ENCODE measurements around the gene FOSL1. TPM values are rescaled to one million over a fixed set of nuclear protein-coding genes. Genes with fewer than 3 reads are reported as not detected.
A peak's percentile ranks its signal among the peaks of the same experiment; 100 is the strongest.

The FOSL1 gene
- total and polyA plus RNA-seq, 4 experiments from 2014 or later, result 0.39 to 0.81 (median 0.79) TPM; not detected in 1

DNA sequence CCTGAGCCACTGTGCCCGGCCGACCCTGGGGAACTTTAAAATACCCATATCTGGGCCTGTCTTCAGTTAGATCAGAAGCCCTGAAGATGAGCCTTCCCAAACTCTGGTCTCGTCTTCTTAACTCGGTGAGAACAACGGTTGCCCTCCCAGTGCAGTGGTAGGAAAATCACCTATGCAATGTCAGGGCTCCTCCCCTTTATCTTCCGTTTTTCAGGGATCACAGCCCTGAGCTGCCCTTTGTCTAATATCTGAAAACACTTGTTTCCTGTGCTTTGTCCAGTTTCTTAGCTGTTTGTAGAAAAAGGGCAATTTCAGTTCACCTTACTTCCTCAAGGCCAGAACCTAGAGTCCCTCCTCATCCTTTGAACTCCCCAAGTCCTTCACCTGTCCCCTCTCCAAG, 28.5 kb upstream of the FOSL1 start:
- H3K4me1 Mint-ChIP-seq, result peaks cover 17 to 29% (median 22%) of the 10 kb centered on the region in 4 donors

DNA sequence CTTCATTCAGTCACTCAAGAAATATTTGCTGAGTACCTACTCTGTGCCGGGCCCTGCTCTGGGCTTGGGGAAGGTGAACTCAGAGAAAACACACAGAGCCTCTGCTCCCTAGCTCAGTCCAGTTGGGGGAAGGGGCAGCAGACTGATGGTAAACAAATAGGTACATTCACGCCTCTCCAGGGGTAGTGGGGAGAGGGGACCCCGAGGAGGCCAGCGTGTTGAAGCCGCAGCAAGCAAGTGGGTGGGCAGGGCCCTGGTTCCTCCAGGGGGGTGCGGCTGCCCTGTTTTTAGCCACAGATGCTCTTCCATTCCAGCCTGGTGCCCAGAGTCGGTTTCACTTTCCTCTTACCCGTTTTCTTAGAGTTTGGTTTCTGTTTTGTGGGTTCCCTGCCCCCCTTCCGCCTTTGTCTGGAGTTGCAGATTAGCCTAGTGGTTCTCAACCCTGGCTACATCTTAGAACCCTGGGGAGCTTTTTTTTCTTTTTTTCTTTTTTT, 27.8 kb upstream of the FOSL1 start:
- CTCF ChIA-PET (ENCODE audit: partially characterized antibody), result interaction anchor here (0.9 to 2.9 kb wide), 7 partner anchors 31 to 95 kb away, joined by 3 to 21 read pairs (median 7); partner anchors contain the start of genes CCDC85B and FIBP
- intact Hi-C loops (cut with micrococcal nuclease), result loop anchor here (1.0 to 2.0 kb wide), 5 partner anchors 9 to 75 kb away; partner anchors contain the start of genes BANF1, C11orf68, CCDC85B and DRAP1
- POLR2A ChIA-PET (ENCODE audit: partially characterized antibody), result interaction anchor here (0.6 to 14.1 kb wide), 14 partner anchors 9 to 334 kb away, joined by 3 to 320 read pairs (median 5); partner anchors contain the start of genes BANF1, C11orf68, CCDC85B and DRAP1
- no peaks in the 10 kb centered on the region for H3K9me3 ChIP-seq (ENCODE audit: control insufficient read depth in 1 of 2, low read length in 2 of 2)
- peak overlapping the region; percentile 30 to 66 for H3K4me3 ChIP-seq (ENCODE audit: low read length in 2 of 2)
- no peaks in the 10 kb centered on the region for H3K27me3 ChIP-seq (ENCODE audit: insufficient read depth, low read length)
- Mint-ChIP-seq H3K9me3 (no peaks in the 10 kb centered on the region), H3K27me3 (no peaks in the 10 kb centered on the region), H3K27ac (peak overlapping the region; percentile 84 to 98 (median 95)), H3K36me3 (peaks cover 4 to 5% of the 10 kb centered on the region in 2 donors), H3K4me1 (peaks cover 18 to 34% (median 25%) of the 10 kb centered on the region in 4 donors), H3K4me3 (peak overlapping the region; percentile 73 to 90 (median 82))
- H3K36me3 ChIP-seq (ENCODE audit: insufficient read depth, low read length), result peaks cover 1% of the 10 kb centered on the region
- H3K27ac ChIP-seq (ENCODE audit: low read depth, low read length), result peak overlapping the region; percentile 72
- peaks cover 24% of the 10 kb centered on the region for H3K4me1 ChIP-seq (ENCODE audit: insufficient read depth, low read length)
- DNase-seq, result peak; percentile 77 to 91 (median 79)

More for the DNA sequence above, 28.5 kb upstream of the FOSL1 start:
- H3K27ac Mint-ChIP-seq, result peak overlapping the region; percentile 84 to 98 (median 95)
- H3K4me1 ChIP-seq (ENCODE audit: insufficient read depth, low read length), result peaks cover 24% of the 10 kb centered on the region
- no peaks in the 10 kb centered on the region for H3K27me3 ChIP-seq (ENCODE audit: insufficient read depth, low read length)
- peak overlapping the region; percentile 72 for H3K27ac ChIP-seq (ENCODE audit: low read depth, low read length)
- no peaks in the 10 kb centered on the region for H3K36me3 Mint-ChIP-seq
- H3K27me3 Mint-ChIP-seq, result no peaks in the 10 kb centered on the region
- ChIA-PET POLR2A (ENCODE audit: partially characterized antibody) (interaction anchor here (1.1 to 14.1 kb wide), 9 partner anchors 10 to 74 kb away, joined by 4 to 320 read pairs (median 6); partner anchors contain the start of genes BANF1, C11orf68, CCDC85B and DRAP1), CTCF (ENCODE audit: partially characterized antibody) (interaction anchor here (0.6 to 2.9 kb wide), 6 partner anchors 30 to 100 kb away, joined by 3 to 21 read pairs (median 7); partner anchors contain the start of genes CCDC85B and FIBP)
- no peaks in the 10 kb centered on the region for H3K36me3 ChIP-seq (ENCODE audit: insufficient read depth, low read length)
- intact Hi-C loops (cut with micrococcal nuclease), result loop anchor here (1.0 to 2.0 kb wide), 5 partner anchors 9 to 74 kb away; partner anchors contain the start of genes BANF1, C11orf68, CCDC85B and DRAP1
- DNase-seq, result no peak
- peak overlapping the region; percentile 15 to 90 (median 80) for H3K4me3 Mint-ChIP-seq
- H3K4me3 ChIP-seq (ENCODE audit: low read length in 2 of 2), result peak overlapping the region in 1 of 2 donors; percentile 66
- no peaks in the 10 kb centered on the region for H3K9me3 ChIP-seq (ENCODE audit: control insufficient read depth in 1 of 2, low read length in 2 of 2)
- H3K9me3 Mint-ChIP-seq, result no peaks in the 10 kb centered on the region

DNA sequence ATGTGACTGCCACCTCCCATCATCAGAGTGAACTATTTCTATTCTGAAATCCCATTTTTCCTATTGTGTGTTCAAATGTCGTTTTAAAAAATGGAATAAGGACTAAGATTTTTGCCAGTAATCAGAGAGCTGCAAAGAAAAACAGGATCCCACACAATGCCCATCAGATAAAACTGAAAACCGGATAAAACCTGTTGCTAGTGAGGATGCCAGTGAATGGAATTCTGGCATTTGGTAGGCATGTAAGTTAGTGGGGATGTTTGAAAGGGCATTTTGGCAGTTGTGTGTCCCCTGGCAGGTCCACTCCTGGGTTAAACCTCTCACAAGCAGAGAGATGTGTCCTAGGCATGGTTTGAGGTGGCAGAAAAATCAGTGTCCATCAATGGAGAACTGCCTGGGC, 25.2 kb upstream of the FOSL1 start:
- Mint-ChIP-seq H3K4me1 (peaks cover 21 to 44% (median 31%) of the 10 kb centered on the region in 4 donors), H3K9me3 (peaks cover 0 to 4% (median 0%) of the 10 kb centered on the region in 8 donors), H3K27me3 (no peaks in the 10 kb centered on the region), H3K36me3 (peaks cover 15% of the 10 kb centered on the region in 2 donors), H3K4me3 (no peak overlapping the region), H3K27ac (peak overlapping the region in 3 of 7 donors; percentile 13 to 57 (median 31))
- Histone ChIP-seq H3K36me3 (ENCODE audit: insufficient read depth, low read length) (peaks cover 12% of the 10 kb centered on the region), H3K9me3 (ENCODE audit: control insufficient read depth in 1 of 2, low read length in 2 of 2) (no peaks in the 10 kb centered on the region), H3K4me1 (ENCODE audit: insufficient read depth, low read length) (peaks cover 45% of the 10 kb centered on the region), H3K27ac (ENCODE audit: low read depth, low read length) (no peak overlapping the region), H3K4me3 (ENCODE audit: low read length in 2 of 2) (no peak overlapping the region), H3K27me3 (ENCODE audit: insufficient read depth, low read length) (no peaks in the 10 kb centered on the region)
- DNase-seq, result no peak
- ChIA-PET CTCF (ENCODE audit: partially characterized antibody) (no interaction called here), POLR2A (ENCODE audit: partially characterized antibody) (interaction anchor here (0.9 to 14.1 kb wide), 2 partner anchors 24 to 36 kb away, joined by 3 to 320 read pairs; partner anchors contain the start of genes CCDC85B and FIBP)
- intact Hi-C loops (cut with micrococcal nuclease), result no loop called here

- H3K4me1 Mint-ChIP-seq, result peaks cover 9 to 42% (median 26%) of the 10 kb centered on the region in 4 donors
- H3K4me3 ChIP-seq (ENCODE audit: low read length in 2 of 2), result no peak overlapping the region
- H3K4me1 ChIP-seq (ENCODE audit: insufficient read depth, low read length), result peaks cover 40% of the 10 kb centered on the region
- intact Hi-C loops (cut with micrococcal nuclease), result no loop called here
- peak overlapping the region in 4 of 7 donors; percentile 11 to 56 (median 30) for H3K27ac Mint-ChIP-seq
- POLR2A ChIA-PET (ENCODE audit: partially characterized antibody), result interaction anchor here (0.7 to 14.1 kb wide), 4 partner anchors 22 to 347 kb away, joined by 3 to 320 read pairs (median 6); partner anchors contain the start of genes CCDC85B, EHBP1L1, FIBP and FOSL1
- CTCF ChIA-PET (ENCODE audit: partially characterized antibody), result interaction anchor here (1.0 to 3.5 kb wide), 3 partner anchors 34 to 63 kb away, joined by 4 to 18 read pairs (median 6); partner anchors contain the start of genes FIBP and MUS81
- no peak overlapping the region for H3K27ac ChIP-seq (ENCODE audit: low read depth, low read length)
- peaks cover 0 to 4% (median 0%) of the 10 kb centered on the region in 8 donors for H3K9me3 Mint-ChIP-seq
- H3K36me3 ChIP-seq (ENCODE audit: insufficient read depth, low read length), result peaks cover 12% of the 10 kb centered on the region
- H3K27me3 ChIP-seq (ENCODE audit: insufficient read depth, low read length), result no peaks in the 10 kb centered on the region
- peak overlapping the region in 7 of 8 donors; percentile 9 to 54 (median 24) for H3K4me3 Mint-ChIP-seq
- H3K36me3 Mint-ChIP-seq, result peaks cover 15 to 28% of the 10 kb centered on the region in 2 donors
- H3K27me3 Mint-ChIP-seq, result no peaks in the 10 kb centered on the region
- no peak for DNase-seq
- H3K9me3 ChIP-seq (ENCODE audit: control insufficient read depth in 1 of 2, low read length in 2 of 2), result no peaks in the 10 kb centered on the region
Observed at GRCh38 chr11:65922565-65922964, 22.4 kb upstream of the FOSL1 start.

DNA sequence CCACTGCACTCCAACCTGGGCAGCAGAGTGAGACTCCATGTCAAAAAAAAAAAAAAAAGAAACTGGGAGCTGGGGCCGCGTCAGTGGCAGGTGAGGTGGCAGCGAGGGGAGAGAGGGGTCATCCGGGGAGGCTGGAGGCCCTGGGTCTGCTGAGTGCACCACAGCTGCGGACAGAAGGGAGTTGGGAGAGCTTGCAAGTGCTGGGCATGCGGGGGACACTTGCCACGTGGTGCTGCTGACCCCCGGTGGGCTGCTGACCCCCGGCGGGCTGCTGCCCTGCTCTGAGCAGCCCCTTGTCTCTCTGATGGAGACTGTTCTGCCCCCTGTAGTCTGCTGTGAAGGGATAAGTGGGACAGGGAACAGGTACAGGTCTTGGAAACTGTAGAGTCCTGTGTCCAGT, 21.7 kb upstream of the FOSL1 start:
- H3K4me1 ChIP-seq (ENCODE audit: insufficient read depth, low read length), result peaks cover 40% of the 10 kb centered on the region
- H3K4me1 Mint-ChIP-seq, result peaks cover 9 to 42% (median 25%) of the 10 kb centered on the region in 4 donors
- H3K27me3 Mint-ChIP-seq, result no peaks in the 10 kb centered on the region
- H3K36me3 ChIP-seq (ENCODE audit: insufficient read depth, low read length), result peaks cover 12% of the 10 kb centered on the region
- intact Hi-C loops (cut with micrococcal nuclease), result no loop called here
- DNase-seq, result no peak
- H3K9me3 Mint-ChIP-seq, result peaks cover 0 to 4% (median 0%) of the 10 kb centered on the region in 8 donors
- POLR2A ChIA-PET (ENCODE audit: partially characterized antibody), result interaction anchor here (0.7 to 14.1 kb wide), 6 partner anchors 22 to 346 kb away, joined by 3 to 320 read pairs (median 23); partner anchors contain the start of genes CCDC85B, CFL1, EHBP1L1 and FIBP
- no peaks in the 10 kb centered on the region for H3K9me3 ChIP-seq (ENCODE audit: control insufficient read depth in 1 of 2, low read length in 2 of 2)
- H3K27me3 ChIP-seq (ENCODE audit: insufficient read depth, low read length), result no peaks in the 10 kb centered on the region
- CTCF ChIA-PET (ENCODE audit: partially characterized antibody), result interaction anchor here (0.7 to 3.5 kb wide), 3 partner anchors 11 to 37 kb away, joined by 3 to 18 read pairs (median 9); partner anchors contain the start of gene FIBP
- peak overlapping the region in 4 of 7 donors; percentile 0 to 48 (median 30) for H3K27ac Mint-ChIP-seq
- H3K27ac ChIP-seq (ENCODE audit: low read depth, low read length), result no peak overlapping the region
- H3K36me3 Mint-ChIP-seq, result peaks cover 15 to 28% of the 10 kb centered on the region in 2 donors
- H3K4me3 Mint-ChIP-seq, result peak overlapping the region in 5 of 8 donors; percentile 9 to 56 (median 46)
- no peak overlapping the region for H3K4me3 ChIP-seq (ENCODE audit: low read length in 2 of 2)

DNA sequence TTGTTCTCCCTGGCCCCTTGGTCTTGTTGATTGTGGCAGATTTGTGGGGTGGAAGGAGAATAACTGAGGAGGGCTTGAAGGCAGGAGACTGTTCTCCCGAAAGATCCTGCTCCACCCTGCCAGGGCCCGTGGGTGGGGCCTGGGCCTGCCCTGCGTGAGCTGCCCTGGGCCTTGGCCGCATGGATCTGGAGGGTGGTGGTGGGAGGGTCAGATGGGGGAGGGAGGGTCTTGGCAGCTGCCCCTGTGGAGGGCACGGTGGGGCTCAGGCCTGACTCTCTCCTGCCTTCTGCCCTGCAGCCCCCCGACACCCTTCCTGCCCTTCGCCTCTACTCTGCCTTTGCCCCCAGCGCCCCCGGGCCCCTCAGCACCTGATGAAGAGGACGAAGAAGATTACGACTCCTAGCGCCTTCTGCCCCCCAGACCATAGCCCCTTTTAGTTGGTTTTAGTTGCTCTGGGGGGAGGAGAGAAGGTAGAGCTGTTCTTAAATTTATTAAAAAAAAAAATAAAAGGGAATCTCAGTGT, 20.9 kb upstream of the FOSL1 start:
- Histone ChIP-seq H3K36me3 (ENCODE audit: insufficient read depth, low read length) (peaks cover 12% of the 10 kb centered on the region), H3K4me3 (ENCODE audit: low read length in 2 of 2) (peak overlapping the region in 1 of 2 donors; percentile 89), H3K9me3 (ENCODE audit: control insufficient read depth in 1 of 2, low read length in 2 of 2) (no peaks in the 10 kb centered on the region), H3K27me3 (ENCODE audit: insufficient read depth, low read length) (no peaks in the 10 kb centered on the region), H3K4me1 (ENCODE audit: insufficient read depth, low read length) (peaks cover 48% of the 10 kb centered on the region), H3K27ac (ENCODE audit: low read depth, low read length) (peak overlapping the region; percentile 83)
- DNase-seq, result no peak
- Mint-ChIP-seq H3K36me3 (peaks cover 15 to 31% of the 10 kb centered on the region in 2 donors), H3K27me3 (no peaks in the 10 kb centered on the region), H3K4me1 (peaks cover 12 to 47% (median 31%) of the 10 kb centered on the region in 4 donors), H3K9me3 (peaks cover 0 to 4% (median 0%) of the 10 kb centered on the region in 8 donors), H3K4me3 (peak overlapping the region; percentile 68 to 95 (median 92)), H3K27ac (peak overlapping the region in 1 of 7 donors; percentile 56)
- CTCF ChIA-PET (ENCODE audit: partially characterized antibody), result interaction anchor here (0.7 to 3.5 kb wide), 3 partner anchors 12 to 36 kb away, joined by 3 to 18 read pairs (median 9); partner anchors contain the start of gene FIBP
- intact Hi-C loops (cut with micrococcal nuclease), result no loop called here
- POLR2A ChIA-PET (ENCODE audit: partially characterized antibody), result interaction anchor here (2.5 to 14.1 kb wide), 6 partner anchors 8 to 61 kb away, joined by 7 to 320 read pairs (median 38); partner anchors contain the start of genes CCDC85B, CFL1, FIBP and FOSL1

Measured in CD4-positive, alpha-beta memory T cell (primary cell).